Stimulated activated CD4-positive, alpha-beta T cell treated with anti-CD3 and anti-CD28 coated beads, Interleukin-2, amount 100 ng/mL, for 4 hours (primary cell): Measurements from ENCODE around the gene DENND4B.
A peak's percentile ranks its signal among the peaks of the same experiment; 100 is the strongest.
"Not testable (repeated sequence)": the region's sequence is repeated elsewhere in the genome, so short reads cannot be mapped to it uniquely, and the experiment has no call there.

Experiments
- DNase-seq: peaks from one replicate; pipeline ENCODE4 v3.0.0-alpha.2; 2020; ENCODE audit warnings: low read depth

DENND4B gene, protein sequence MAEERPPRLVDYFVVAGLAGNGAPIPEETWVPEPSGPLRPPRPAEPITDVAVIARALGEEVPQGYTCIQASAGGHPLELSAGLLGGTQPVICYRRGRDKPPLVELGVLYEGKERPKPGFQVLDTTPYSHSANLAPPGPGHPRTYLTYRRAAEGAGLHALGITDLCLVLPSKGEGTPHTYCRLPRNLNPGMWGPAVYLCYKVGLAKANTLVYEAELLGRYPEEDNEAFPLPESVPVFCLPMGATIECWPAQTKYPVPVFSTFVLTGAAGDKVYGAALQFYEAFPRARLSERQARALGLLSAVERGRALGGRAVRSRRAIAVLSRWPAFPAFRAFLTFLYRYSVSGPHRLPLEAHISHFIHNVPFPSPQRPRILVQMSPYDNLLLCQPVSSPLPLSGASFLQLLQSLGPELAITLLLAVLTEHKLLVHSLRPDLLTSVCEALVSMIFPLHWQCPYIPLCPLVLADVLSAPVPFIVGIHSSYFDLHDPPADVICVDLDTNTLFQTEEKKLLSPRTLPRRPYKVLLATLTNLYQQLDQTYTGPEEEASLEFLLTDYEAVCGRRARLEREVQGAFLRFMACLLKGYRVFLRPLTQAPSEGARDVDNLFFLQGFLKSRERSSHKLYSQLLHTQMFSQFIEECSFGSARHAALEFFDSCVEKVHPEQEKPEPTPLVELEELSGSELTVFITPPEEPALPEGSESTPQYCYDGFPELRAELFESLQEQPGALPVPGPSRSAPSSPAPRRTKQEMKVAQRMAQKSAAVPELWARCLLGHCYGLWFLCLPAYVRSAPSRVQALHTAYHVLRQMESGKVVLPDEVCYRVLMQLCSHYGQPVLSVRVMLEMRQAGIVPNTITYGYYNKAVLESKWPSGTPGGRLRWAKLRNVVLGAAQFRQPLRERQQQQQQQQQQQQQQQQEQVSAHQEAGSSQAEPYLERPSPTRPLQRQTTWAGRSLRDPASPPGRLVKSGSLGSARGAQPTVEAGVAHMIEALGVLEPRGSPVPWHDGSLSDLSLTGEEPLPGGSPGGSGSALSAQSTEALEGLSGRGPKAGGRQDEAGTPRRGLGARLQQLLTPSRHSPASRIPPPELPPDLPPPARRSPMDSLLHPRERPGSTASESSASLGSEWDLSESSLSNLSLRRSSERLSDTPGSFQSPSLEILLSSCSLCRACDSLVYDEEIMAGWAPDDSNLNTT (N-terminal part only)

DNA sequence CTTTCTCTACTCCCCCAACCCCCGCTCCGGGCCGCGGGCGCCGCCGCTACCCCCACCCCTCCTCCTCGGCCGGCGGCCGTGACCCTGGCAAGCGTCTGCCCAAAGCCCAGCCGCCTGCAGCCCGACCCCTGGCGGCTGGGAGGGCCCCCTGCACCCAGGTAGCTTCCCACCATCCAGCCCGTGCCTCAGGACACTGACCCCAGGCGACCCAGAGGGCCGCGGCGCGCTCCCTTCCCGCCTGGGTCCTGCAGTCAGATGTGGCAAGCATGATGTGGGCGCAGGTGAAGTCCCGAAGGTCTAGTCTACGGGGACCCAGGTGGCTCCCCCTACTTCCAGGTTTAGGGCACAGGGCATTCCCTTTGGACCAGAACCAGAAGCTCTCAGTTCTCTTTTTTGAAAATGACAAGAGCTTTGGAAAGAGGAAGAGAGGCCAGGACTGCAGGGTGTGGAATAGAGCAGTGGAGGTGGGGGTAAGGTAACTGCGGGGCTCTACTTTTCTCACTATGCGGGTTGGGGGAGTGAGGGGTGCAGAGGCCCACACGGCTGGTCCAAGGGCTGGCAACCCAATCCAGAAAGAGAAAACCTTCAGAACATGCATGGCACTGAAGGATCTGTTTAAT lies at the start of gene DENND4B:
TSS of gene DENND4B (minus strand) at position 97 of the 620 bp plus-strand sequence. CDS start 2,344 bp downstream, outside the sequence.
- DNase-seq = peak; percentile 64

DNA sequence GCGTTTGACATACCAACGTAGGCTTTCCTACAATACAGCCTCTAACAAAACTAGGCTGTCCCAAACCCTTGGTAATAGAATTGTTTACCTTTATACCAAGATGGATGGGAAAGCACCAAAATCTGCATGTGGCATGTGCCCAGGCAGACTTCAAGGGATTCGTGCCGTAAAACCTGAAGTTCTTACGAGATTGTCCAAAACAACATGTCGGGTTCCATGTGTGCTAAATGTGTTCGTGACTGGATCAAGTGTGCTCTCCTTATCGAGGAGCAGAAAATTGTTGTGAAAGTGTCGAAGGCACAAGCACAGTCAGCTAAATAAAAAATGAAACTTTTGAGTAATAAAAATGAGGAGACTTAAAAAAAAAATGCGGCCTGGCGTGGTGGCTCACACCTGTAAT lies 49.1 kb upstream of the DENND4B start:
- no peak for DNase-seq

DNA sequence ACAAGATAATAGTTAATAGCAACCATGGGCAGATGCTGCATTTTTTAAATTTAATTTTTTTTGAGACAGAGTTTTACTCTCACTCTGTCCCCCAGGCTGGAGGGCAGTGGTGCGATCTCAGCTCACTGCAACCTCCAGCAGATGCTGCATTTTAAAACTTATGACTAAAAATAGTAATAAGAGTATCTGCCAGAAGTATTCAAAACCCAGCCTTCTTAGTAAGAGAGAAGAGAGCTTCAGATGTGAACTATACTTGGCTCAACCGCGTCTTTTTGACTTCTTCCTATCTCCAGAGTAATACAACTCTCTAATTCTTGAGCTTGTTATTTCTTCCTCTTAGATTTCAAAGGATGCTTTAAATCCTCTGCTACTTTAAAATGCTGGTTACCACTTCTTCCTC lies 48.7 kb upstream of the DENND4B start:
- DNase-seq = no peak

DNA sequence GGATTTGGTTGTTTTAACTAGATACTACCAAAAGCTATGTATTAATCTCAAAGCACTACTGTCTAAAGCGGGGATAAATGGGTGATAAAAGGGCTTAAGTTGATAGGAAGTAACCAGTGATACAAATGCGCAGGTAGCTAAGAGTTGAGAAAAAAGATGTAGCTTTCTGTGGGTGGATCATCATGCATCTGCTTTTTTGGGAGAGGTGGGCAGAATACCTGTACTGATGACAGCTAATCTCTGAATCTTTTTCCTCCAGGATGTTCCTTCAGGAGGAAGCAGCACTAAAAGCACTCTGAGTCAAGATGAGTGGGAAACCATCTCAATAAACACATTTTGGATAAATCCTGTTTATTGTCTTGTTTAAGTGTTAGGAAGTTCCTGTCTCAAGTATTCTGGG lies 45.3 kb upstream of the DENND4B start:
- DNase-seq = no peak

DNA sequence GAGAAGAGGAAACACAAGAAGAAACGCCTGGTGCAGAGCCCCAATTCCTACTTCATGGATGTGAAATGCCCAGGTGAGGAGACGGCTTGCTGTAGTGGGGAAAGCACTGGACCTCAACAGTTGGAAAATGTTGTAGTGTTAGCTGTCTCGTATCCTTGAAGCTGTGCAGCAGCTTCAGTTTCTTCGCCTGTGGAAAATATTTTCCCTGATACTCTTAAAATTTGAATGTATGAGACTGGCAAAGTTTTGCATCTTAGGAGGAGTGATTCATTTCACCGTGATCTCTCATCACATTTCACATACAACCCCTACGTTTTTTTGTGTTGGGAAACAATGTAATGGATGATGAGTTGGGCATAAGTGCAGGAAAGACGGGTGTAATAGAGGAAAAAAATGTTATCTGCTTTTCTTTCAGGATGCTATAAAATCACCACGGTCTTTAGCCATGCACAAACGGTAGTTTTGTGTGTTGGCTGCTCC lies 44.7 kb upstream of the DENND4B start:
- no peak for DNase-seq

DNA sequence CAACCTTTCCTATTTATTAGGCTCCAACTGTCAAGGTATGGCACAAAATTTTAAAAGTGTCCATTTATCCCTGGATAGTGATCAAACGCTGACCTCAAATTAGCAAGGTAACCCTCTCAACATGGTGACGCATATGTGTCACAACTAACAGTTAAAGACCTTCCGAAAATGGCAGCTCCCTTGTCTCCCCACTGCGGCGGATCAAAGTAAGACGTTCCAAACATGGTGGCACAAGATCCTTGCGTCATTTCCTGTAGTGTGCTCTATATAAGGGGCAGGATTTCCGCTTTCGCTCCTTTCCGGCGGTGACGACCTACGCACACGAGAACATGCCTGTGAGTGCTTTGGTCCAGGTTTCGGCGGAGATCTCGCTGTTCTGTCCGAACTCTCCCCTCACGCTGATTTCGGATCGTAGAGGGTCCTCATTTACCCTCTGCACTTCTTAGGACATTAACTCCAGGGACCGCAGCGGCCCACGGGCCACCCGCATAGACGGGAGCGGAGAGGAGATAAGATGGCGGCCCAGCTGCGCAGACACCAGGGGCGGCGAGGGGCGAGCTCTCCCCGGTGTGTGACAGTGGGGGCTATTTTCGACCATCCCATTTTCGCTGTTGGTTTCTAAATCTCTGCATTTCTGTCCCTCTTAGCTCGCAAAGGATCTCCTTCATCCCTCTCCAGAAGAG lies 44.1 kb upstream of the DENND4B start, which contains the start of gene RPS27:
TSS of gene RPS27 (plus strand) at position 295 of the 683 bp plus-strand sequence. CDS start at position 330, 35 bp downstream.
- DNase-seq = peak; percentile 86

DNA sequence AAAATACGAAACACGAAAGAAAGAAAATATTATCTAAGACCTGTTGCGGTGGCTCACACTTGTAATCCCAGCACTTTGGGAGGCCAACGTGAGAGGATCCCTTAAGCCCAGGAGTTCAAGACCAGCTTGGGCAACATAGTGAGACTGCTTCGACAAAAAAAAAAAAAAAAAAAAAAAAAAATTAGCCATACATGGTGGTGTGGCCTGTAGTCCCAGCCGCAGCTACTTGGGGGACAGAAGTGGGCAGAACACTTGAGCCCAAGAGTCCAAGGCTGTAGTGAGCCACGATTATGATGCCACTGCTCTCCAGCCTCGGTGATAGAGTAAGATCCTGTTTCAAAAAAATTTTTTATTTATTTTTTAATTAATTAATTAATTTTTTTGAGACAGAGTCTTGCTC lies 41.1 kb upstream of the DENND4B start:
- DNase-seq = no peak

DNA sequence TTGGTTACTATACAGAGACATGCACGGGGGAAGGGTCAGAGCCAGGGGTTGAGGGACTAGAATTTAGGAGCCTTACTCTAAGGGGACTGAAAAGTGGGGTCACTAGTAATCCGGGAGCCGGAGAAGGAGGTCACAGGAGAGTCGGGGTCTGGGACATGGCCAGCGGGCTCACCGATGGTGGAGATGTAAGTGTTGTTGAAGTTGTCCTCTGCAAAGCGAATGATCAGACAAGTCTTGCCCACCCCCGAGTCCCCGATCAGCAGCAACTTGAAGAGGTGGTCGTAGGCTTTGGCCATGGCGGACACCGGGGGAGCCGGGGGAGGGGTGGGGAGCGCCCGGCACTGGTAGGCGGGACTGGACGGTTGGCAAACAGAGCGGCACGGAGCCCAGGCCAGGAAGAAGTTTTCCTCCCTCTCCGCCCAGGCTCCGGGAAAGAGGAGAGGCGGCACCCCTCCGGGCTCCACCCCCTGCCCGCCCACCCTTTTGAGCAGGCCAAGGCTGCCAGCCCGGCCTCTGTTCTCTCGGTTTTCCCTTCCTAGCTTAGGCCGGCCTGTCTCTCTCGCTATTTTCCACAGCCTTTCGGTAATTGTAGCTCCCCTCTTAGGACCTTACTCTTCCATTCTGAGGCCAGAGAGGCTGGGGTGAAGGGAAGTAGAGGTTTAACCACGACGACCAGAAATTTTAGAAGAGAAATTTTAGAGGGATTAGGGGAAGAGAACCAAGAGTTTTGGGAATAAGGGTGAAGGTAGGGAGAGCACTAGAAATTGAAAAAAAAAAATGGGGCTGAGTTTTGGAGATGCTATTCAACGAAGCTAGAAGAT lies 39.6 kb upstream of the DENND4B start, which contains the start of gene RAB13:
TSS of gene RAB13 (minus strand) at position 399 of the 821 bp plus-strand sequence. CDS start at position 296, 103 bp downstream.
- no peak for DNase-seq

DNA sequence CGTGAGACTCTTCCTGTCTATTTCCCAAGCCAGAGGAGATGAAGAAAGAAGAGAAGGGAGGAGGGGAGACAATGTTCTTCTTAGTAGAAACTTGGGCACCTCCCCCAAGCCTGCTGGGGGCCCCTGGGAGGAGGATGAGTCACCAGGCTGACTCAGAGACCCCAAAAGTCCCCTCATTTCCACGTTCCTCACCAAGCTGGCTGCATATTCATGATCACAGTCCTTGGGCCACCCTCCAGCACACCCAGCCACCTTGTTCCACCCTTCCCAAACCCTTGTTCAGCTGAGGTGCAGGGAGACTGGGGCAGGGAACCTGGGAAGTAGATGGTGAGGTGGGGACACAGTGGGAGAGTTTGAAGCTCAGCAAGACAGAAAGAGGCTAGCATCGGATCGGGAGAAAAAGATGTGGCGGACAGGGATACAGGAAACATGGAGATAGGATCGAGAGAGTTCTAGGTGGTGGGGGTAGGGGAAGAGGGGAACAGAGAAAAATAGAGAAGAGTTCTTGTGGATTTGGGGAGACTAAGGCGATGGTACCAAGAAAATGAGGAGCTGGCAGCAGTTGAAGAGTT lies 38.9 kb upstream of the DENND4B start:
- DNase-seq = peak; percentile 48

DNA sequence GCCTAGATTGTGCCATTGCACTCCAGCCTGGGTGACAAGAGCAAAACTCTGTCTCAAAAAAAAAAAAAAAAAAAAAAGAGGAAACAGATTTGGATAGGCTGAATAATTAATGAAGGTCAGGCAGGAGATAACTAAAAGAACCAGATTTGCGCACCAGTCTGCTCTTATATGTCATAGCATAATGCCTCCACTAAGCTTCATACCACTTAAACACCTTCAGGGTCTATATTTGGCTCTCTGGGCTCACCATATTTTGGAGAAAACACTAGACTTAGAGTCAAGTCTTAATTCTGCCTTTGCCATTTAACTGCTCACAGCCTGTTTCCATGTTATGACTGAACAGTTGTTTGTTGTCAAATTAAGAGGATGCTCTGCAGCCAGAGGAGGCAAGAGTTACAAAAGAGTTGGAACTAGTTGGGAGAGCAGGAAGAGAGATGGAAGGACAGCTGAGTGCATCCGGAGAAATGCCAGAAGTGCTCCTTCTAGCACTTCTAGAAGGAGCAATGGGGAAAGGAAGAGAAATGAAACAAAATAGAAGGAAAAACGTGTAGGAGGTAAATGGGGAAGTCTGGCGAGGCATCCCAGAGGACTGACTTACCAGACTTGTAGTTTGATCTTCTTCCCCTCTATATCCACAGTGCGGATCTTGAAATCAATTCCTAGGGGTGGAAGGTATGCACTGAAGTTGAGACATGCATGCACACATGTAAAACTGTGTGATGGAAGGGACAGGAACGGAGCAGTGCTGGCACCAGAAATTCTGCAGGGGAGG lies 37.8 kb upstream of the DENND4B start:
- DNase-seq = no peak

DNA sequence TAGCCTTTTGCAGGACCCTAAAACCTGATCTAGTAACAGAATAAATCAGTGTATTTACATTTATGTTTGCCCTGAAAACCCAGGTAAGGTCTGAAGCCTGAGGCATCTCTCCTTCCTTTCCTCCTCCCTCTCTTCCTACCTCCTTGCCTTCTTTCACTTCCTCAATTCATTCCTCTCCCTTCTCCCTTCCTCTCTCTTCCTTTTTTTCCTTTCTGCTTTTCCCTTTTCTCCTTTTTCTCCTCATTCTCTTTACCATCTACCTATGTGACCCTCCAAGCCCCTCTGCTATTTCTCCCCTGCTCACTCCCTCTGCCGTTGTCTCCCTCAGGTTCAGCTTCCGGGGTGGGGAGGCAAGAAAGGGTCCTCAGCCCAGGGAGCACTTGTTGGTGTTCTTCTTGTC lies 35.2 kb upstream of the DENND4B start:
- DNase-seq = not testable (repeated sequence)

DNA sequence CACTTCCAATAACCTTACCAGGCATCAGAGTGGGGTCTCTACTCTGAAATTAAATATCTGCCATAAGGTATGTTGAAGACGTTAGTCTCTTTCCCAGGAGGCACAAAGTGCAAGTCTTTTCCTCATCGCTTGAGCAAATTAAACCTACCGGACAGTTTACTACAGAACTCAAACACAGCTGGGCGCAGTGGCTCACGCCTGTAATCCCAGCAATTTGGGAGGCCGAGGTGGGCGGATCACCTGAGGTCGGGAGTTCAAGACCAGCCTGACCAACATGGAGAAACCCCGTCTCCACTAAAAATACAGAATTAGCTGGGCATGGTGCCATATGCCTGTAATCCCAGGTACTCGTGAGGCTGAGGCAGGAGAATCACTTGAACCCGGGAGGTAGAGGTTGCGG lies 32.6 kb upstream of the DENND4B start:
- DNase-seq = not testable (repeated sequence)

DNA sequence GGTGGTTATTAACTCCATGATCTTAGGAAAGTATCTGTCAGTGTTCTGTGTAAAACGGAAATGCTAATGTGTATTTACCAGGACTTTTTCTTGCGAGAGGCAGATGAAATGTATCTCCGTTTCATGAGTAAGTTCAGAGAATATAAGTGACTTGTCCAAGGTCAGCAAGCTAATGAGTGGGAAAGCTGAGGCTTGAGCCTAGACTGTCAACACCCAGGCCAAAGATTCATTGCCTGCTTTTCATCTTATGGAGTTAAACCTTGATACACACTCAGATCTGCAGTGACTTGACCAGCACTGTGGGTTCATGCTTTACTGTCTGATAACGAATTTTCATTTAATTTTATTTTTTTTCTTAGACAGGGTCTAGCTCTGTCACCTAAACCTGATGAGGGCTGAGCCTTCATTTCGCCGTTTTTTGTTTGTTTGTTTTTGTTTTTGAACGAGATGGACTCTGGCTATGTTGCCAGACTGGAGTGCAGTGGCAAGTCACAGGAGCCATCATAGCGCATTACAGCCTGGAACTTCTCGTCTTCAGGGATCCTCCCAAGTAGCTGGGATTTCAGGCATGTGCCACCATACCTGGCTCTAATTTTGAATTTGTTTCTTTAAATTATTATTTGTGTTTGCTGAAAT lies 31.9 kb upstream of the DENND4B start:
- DNase-seq = no peak

DNA sequence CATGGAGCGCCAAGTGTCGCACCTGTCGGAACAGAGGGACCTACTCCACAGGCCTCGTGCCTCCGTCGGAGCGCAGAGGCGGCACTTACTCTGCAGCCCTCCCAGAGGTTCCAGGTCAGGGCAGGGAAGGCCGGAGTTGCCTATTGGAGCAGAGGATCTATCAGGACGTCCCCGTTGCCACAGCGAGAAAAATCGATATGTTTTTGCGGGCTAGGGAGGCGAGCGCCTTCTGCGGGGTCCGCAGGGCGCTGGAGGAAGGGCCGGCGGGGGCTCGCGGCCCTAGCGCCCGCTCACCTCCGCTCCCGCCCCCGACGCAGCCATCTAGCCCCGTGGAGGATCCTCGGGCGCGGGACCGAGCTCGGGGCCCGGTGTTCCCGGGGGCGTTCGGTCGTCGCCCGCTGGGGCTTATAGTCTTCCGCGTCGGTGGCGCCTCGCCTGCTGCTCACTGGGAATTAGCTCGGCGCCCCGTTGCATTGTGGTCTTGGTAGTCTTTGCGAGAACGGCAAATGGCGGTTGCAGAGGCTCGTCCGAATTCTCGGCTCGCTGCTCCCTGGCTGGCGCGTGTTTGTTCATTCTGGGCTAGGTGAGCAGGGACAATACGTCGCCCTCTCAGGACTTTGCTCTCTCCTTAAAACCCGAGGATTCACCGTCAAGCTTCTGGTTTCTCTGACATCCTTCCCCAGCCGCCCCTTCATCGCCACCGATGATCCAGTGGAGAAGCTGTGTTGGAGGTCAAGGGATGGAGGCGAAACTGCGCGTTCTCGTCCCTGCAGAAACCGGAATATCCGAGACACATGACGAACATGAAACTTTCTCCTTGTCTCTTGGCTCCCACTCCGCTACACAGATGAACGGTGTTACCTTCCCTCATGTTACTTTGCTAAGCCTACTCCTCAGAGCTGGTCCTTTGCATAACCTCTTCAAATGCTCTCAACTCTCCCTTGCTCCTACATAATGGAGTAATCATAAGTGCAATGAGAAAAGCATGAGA lies 31.0 kb upstream of the DENND4B start, which contains the start of gene JTB:
TSS of gene JTB (minus strand) at position 425 of the 991 bp plus-strand sequence. CDS start at position 3, 422 bp downstream.
- peak; percentile 79 for DNase-seq

DNA sequence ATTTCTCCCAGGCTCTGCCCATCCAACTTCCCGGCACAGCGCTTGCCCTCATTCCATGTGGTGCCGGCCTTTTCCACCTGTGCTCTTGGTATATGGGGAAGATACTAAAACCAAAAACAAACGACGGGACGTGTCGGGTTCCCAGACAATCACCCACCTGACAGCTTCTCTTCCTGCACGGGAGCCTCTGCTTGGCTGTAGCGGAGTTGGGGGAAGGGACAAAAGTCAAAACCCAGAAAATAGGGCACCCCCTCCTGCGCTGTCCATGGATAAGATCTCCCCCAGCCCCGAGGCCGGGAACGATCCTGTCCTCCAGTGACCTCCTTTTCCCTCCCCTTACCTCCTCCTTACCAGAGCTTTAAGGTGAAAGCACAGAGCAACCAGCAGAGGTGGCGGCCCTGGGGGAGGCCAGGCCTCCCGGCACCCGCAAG lies 30.3 kb upstream of the DENND4B start:
- DNase-seq = no peak

DNA sequence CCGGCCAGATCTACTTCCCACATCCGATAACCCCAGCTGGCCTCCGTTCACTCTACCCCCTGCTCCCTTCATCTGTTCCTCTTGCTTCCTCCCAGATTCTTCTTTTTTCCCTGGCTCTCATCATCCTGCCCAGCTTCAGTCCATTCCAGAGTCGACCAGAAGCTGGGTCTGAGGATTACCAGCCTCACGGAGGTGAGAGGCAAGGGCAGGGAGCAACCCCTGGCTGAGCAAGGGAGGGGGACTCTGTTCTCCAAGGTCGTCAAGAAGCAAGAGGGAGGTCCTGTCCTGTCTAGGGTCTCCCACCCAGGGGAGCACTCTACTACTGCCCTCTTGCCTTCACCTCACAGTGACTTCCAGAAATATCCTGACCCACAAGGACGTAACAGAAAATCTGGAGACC lies 27.0 kb upstream of the DENND4B start:
- no peak for DNase-seq

DNA sequence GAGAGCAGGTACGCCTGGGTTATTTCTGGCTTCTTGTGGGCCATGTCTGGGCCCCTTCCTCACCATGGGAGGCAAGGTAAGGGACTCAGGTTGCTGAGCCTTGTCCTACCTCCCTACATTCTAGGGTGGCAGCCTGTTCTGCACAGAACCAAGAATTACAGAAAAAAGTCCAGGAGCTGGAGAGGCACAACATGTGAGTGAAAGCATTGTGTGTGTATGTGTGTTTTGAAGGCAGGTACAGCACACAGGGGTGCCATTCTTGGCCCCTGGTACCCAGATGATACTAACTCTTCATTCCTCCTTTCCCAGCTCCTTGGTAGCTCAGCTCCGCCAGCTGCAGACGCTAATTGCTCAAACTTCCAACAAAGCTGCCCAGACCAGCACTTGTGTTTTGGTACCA lies 26.6 kb upstream of the DENND4B start:
- DNase-seq = no peak
